NOMO-1 (cell line): ENCODE data around the gene SLC25A21.
"Not testable (repeated sequence)": the region's sequence is repeated elsewhere in the genome, so short reads cannot be mapped to it uniquely, and the experiment has no call there.

Experiments used
- DNase-seq, 2 experiments: peaks; one replicate each; lab custom pipeline; 2025; ENCODE audit not compliant: unreplicated experiment in 2 of 2; lab: John Stamatoyannopoulos, UW

Gene SLC25A21

GRCh38 chr14:37172024-37172869, at the start of gene SLC25A21:
TSS of gene SLC25A21 (minus strand) at chr14:37172606.
- no peak for DNase-seq

GRCh38 chr14:37221073-37221472, 48.7 kb upstream of the SLC25A21 start:
- no peak for DNase-seq

GRCh38 chr14:37215345-37215744, 42.9 kb upstream of the SLC25A21 start:
- no peak for DNase-seq

- DNase-seq: no peak
Measured at GRCh38 chr14:37213016-37213415, 40.6 kb upstream of the SLC25A21 start.

GRCh38 chr14:37210448-37210847, 38.0 kb upstream of the SLC25A21 start:
- DNase-seq: no peak

GRCh38 chr14:37209617-37210016, 37.2 kb upstream of the SLC25A21 start:
- not testable (repeated sequence) for DNase-seq

- DNase-seq: not testable (repeated sequence)
Measured at GRCh38 chr14:37205623-37206605, 33.5 kb upstream of the SLC25A21 start.

GRCh38 chr14:37203423-37203822, 31.0 kb upstream of the SLC25A21 start:
- no peak for DNase-seq

- no peak for DNase-seq
Measured at GRCh38 chr14:37202812-37203211, 30.4 kb upstream of the SLC25A21 start.

GRCh38 chr14:37202265-37202664, 29.9 kb upstream of the SLC25A21 start:
- DNase-seq: no peak

GRCh38 chr14:37201724-37202123, 29.3 kb upstream of the SLC25A21 start:
- DNase-seq: no peak

- DNase-seq: no peak
Measured at GRCh38 chr14:37198907-37199306, 26.5 kb upstream of the SLC25A21 start.

GRCh38 chr14:37198273-37198598, 25.8 kb upstream of the SLC25A21 start:
- DNase-seq: no peak

GRCh38 chr14:37197421-37198272, 25.2 kb upstream of the SLC25A21 start, which contains the start of gene MIPOL1:
TSS of gene MIPOL1 (plus strand) at chr14:37197937. CDS start at chr14:37247889, 49,952 bp downstream.
- no peak for DNase-seq

GRCh38 chr14:37196604-37197420, 24.4 kb upstream of the SLC25A21 start:
- DNase-seq: no peak

- no peak for DNase-seq
Measured at GRCh38 chr14:37195327-37195726, 22.9 kb upstream of the SLC25A21 start.

- DNase-seq: no peak
Measured at GRCh38 chr14:37194698-37195097, 22.3 kb upstream of the SLC25A21 start.

GRCh38 chr14:37189733-37190132, 17.3 kb upstream of the SLC25A21 start:
- not testable (repeated sequence) for DNase-seq

- not testable (repeated sequence) for DNase-seq
Measured at GRCh38 chr14:37187840-37188577, 15.6 kb upstream of the SLC25A21 start.
